ENCODE results near the gene MYBBP1A. TPM values are rescaled to one million over a fixed set of nuclear protein-coding genes. Genes with fewer than 3 reads are reported as not detected.
A peak's percentile ranks its signal among the peaks of the same experiment; 100 is the strongest.
"Not testable (repeated sequence)": the region's sequence is repeated elsewhere in the genome, so short reads cannot be mapped to it uniquely, and the experiment has no call there.

MYBBP1A gene
- polyA plus RNA-seq (2013), result 26.1 TPM

DNA sequence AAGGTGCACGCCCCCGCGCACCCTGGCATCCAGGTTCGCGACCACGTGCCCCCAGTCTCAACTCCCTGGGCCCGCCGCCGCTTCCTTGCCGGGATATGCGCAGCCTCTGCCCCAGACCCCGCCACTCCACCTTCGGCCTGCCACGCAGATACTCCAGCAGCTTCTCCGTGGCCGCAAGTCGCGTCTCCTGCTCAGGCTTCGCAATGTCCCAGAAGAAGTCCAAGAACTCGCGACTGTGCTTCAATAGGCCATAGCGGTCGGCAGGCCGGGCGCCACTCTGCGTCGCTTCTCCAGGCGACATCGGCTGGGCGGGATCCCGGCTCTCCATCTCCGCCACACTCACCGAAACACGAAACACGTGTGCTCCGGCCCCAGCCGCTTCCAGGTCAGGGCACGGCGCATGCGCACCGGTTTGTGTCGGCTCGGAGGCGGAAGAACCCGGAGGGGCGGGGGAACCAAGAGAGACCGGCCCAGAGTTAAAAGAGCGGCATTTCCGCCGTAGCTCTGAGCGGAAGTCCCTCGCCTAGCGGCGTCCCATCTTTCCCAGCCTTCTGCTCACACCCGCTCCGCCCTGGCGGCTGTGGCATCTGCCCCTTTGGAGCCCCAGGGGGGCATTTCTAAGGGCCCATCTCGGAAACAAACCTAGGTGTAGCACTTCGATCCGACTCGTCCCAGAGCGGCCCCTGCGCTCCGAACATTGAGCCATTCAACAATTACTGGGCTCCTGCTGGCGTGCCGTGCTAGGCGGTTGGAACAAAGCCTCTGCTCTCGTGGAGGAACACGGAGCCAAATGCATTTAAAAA lies at the start of gene MYBBP1A:
Gene MYBBP1A, minus strand, starts transcription at position 388 of the 803 bp plus-strand sequence. Its CDS starts 60 bp downstream, at position 328.
- Histone ChIP-seq H3K4me1 (ENCODE audit: control extremely low read depth in 1 of 4, control insufficient read depth in 4 of 4, insufficient read depth in 4 of 4, low read length in 3 of 4) (peaks cover 0 to 26% (median 24%) of the 10 kb centered on the region in 4 experiments), H3K27ac (ENCODE audit: insufficient read depth in 1 of 2, low read depth in 1 of 2, low read length in 2 of 2, poor library complexity in 1 of 2, severe bottlenecking in 2 of 2) (peak within 1 kb of the TSS; percentile 50 to 88), H3K9me3 (ENCODE audit: control extremely low read depth in 1 of 5, control insufficient read depth in 4 of 5, insufficient read depth in 2 of 5, low read depth in 1 of 5, low read length in 4 of 5) (no peaks in the 10 kb centered on the region), H3K4me3 (ENCODE audit: control insufficient read depth in 1 of 7, extremely low read depth in 1 of 7, insufficient read depth in 4 of 7, low read depth in 2 of 7, low read length in 6 of 7) (peak within 1 kb of the TSS; percentile 79 to 97 (median 85)), H3K36me3 (ENCODE audit: control insufficient read depth in 4 of 4, insufficient read depth in 4 of 4, low read length in 3 of 4) (peaks cover 4 to 36% (median 25%) of the 10 kb centered on the region in 4 experiments), H3K27me3 (replicated peaks in 2 of 5; ENCODE audit: control insufficient read depth in 4 of 5, insufficient read depth in 5 of 5, low read length in 4 of 5) (no peaks in the 10 kb centered on the region)
- peak; percentile 94 to 96 (median 94) for DNase-seq
- ChIA-PET CTCF (interaction anchor here (1.6 to 4.8 kb wide), 2 partner anchors 11 to 15 kb away, joined by 3 to 36 read pairs; no protein-coding TSS in a partner anchor), POLR2A (interaction anchor here (0.6 kb wide), 1 partner anchor 290 kb away, joined by 3 read pairs; no protein-coding TSS in a partner anchor)
- 0% methylated on average over 66 of the region's 69 CpGs for WGBS (ENCODE audit: insufficient coverage)

- CTCF ChIA-PET, result interaction anchor here (1.4 to 1.7 kb wide), 2 partner anchors 9 to 11 kb away, joined by 3 to 6 read pairs; no protein-coding TSS in a partner anchor
- H3K9me3 ChIP-seq (ENCODE audit: control extremely low read depth in 1 of 5, control insufficient read depth in 4 of 5, insufficient read depth in 2 of 5, low read depth in 1 of 5, low read length in 4 of 5); POLR2A ChIA-PET; H3K27ac ChIP-seq (ENCODE audit: insufficient read depth in 1 of 2, low read depth in 1 of 2, low read length in 2 of 2, poor library complexity in 1 of 2, severe bottlenecking in 2 of 2); H3K4me3 ChIP-seq (ENCODE audit: control insufficient read depth in 1 of 7, extremely low read depth in 1 of 7, insufficient read depth in 4 of 7, low read depth in 2 of 7, low read length in 6 of 7); H3K27me3 ChIP-seq (replicated peaks in 2 of 5; ENCODE audit: control insufficient read depth in 4 of 5, insufficient read depth in 5 of 5, low read length in 4 of 5); DNase-seq; H3K36me3 ChIP-seq (ENCODE audit: control insufficient read depth in 4 of 4, insufficient read depth in 4 of 4, low read length in 3 of 4): not testable (repeated sequence)
- 94% methylated on average over 10 of the region's 11 CpGs for WGBS (ENCODE audit: insufficient coverage)
- H3K4me1 ChIP-seq (ENCODE audit: control extremely low read depth in 1 of 4, control insufficient read depth in 4 of 4, insufficient read depth in 4 of 4, low read length in 3 of 4), result peaks cover 0 to 17% (median 15%) of the 10 kb centered on the region in 4 experiments
Measured at GRCh38 chr17:4604736-4605135, 49.6 kb upstream of the MYBBP1A start.

DNA sequence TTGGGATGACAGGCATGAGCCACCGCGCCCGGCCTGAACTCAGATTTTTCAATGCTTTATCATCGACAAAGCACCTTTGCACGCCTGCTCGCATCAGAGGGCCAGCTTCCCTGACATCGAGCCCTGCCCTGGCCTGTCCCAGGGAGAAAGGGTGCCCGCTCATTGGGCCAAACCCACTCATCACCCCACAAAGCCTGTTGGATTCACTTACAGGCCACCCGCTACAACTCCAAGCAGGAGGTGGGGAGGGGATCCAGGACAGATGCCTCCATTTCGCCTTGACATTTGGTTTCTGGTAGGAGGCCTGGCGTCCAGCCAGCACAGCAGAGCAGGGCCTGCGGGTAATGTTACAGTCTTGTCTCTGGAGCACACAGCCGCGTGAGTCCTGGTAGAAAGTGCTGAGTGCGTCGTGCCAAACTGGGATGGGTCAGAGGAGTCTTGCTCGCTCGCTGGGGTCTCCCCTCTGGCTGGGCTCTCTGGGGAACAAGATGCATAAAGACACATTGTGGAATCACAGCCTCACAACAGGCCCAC lies 49.0 kb upstream of the MYBBP1A start:
- no peaks in the 10 kb centered on the region for H3K27me3 ChIP-seq (replicated peaks in 2 of 5; ENCODE audit: control insufficient read depth in 4 of 5, insufficient read depth in 5 of 5, low read length in 4 of 5)
- no peaks in the 10 kb centered on the region for H3K36me3 ChIP-seq (ENCODE audit: control insufficient read depth in 4 of 4, insufficient read depth in 4 of 4, low read length in 3 of 4)
- WGBS (ENCODE audit: insufficient coverage), result 98% methylated on average over 12 of the region's 18 CpGs
- H3K27ac ChIP-seq (ENCODE audit: insufficient read depth in 1 of 2, low read depth in 1 of 2, low read length in 2 of 2, poor library complexity in 1 of 2, severe bottlenecking in 2 of 2), result no peak overlapping the region
- ChIA-PET POLR2A (interaction anchor here (0.7 kb wide), 1 partner anchor 272 kb away, joined by 5 read pairs; no protein-coding TSS in a partner anchor), CTCF (interaction anchor here (1.0 to 1.4 kb wide), 2 partner anchors 9 to 37 kb away, joined by 3 read pairs; no protein-coding TSS in a partner anchor)
- H3K9me3 ChIP-seq (ENCODE audit: control extremely low read depth in 1 of 5, control insufficient read depth in 4 of 5, insufficient read depth in 2 of 5, low read depth in 1 of 5, low read length in 4 of 5), result no peaks in the 10 kb centered on the region
- no peak overlapping the region for H3K4me3 ChIP-seq (ENCODE audit: control insufficient read depth in 1 of 7, extremely low read depth in 1 of 7, insufficient read depth in 4 of 7, low read depth in 2 of 7, low read length in 6 of 7)
- no peak for DNase-seq
- H3K4me1 ChIP-seq (ENCODE audit: control extremely low read depth in 1 of 4, control insufficient read depth in 4 of 4, insufficient read depth in 4 of 4, low read length in 3 of 4), result peaks cover 0 to 17% (median 15%) of the 10 kb centered on the region in 4 experiments

- Histone ChIP-seq H3K27ac (ENCODE audit: insufficient read depth in 1 of 2, low read depth in 1 of 2, low read length in 2 of 2, poor library complexity in 1 of 2, severe bottlenecking in 2 of 2) (no peak overlapping the region), H3K27me3 (replicated peaks in 2 of 5; ENCODE audit: control insufficient read depth in 4 of 5, insufficient read depth in 5 of 5, low read length in 4 of 5) (peaks cover 0 to 2% (median 0%) of the 10 kb centered on the region in 5 experiments), H3K4me1 (ENCODE audit: control extremely low read depth in 1 of 4, control insufficient read depth in 4 of 4, insufficient read depth in 4 of 4, low read length in 3 of 4) (peaks cover 0 to 3% (median 2%) of the 10 kb centered on the region in 4 experiments), H3K36me3 (ENCODE audit: control insufficient read depth in 4 of 4, insufficient read depth in 4 of 4, low read length in 3 of 4) (no peaks in the 10 kb centered on the region), H3K4me3 (ENCODE audit: control insufficient read depth in 1 of 7, extremely low read depth in 1 of 7, insufficient read depth in 4 of 7, low read depth in 2 of 7, low read length in 6 of 7) (no peak overlapping the region), H3K9me3 (ENCODE audit: control extremely low read depth in 1 of 5, control insufficient read depth in 4 of 5, insufficient read depth in 2 of 5, low read depth in 1 of 5, low read length in 4 of 5) (no peaks in the 10 kb centered on the region)
- no CpG with 5 or more reads among the region's 5 CpGs for WGBS (ENCODE audit: insufficient coverage)
- no peak for DNase-seq
- ChIA-PET POLR2A (no interaction called here), CTCF (interaction anchor here (0.6 to 1.1 kb wide), 2 partner anchors 23 to 28 kb away, joined by 3 to 4 read pairs; no protein-coding TSS in a partner anchor)
Measured at GRCh38 chr17:4602041-4602440, 46.9 kb upstream of the MYBBP1A start.

DNA sequence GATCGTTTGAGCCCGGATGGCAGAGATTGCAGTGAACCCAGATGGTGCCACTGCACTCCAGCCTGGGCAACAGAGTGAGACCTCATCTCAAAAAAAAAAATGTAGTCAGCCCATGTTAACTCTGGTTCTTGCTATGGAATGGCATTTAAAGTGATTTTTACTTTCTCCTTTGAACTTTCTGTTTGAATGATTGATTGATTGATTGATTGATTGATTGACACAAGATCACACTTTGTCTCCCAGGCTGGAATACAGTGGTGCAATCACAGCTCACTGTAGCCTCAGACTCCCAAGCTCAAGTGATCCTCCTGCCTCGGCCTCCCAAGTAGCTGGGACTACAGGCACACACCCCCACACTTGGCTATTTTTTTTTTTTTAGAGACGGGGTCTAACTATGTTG lies 46.1 kb upstream of the MYBBP1A start:
- H3K27me3 ChIP-seq (replicated peaks in 2 of 5; ENCODE audit: control insufficient read depth in 4 of 5, insufficient read depth in 5 of 5, low read length in 4 of 5), result peaks cover 0 to 2% (median 0%) of the 10 kb centered on the region in 5 experiments
- DNase-seq, result no peak
- ChIA-PET POLR2A (no interaction called here), CTCF (interaction anchor here (1.7 kb wide), 1 partner anchor 34 kb away, joined by 4 read pairs; no protein-coding TSS in a partner anchor)
- no peaks in the 10 kb centered on the region for H3K36me3 ChIP-seq (ENCODE audit: control insufficient read depth in 4 of 4, insufficient read depth in 4 of 4, low read length in 3 of 4)
- no peaks in the 10 kb centered on the region for H3K9me3 ChIP-seq (ENCODE audit: control extremely low read depth in 1 of 5, control insufficient read depth in 4 of 5, insufficient read depth in 2 of 5, low read depth in 1 of 5, low read length in 4 of 5)
- no peak overlapping the region for H3K27ac ChIP-seq (ENCODE audit: insufficient read depth in 1 of 2, low read depth in 1 of 2, low read length in 2 of 2, poor library complexity in 1 of 2, severe bottlenecking in 2 of 2)
- H3K4me1 ChIP-seq (ENCODE audit: control extremely low read depth in 1 of 4, control insufficient read depth in 4 of 4, insufficient read depth in 4 of 4, low read length in 3 of 4), result no peaks in the 10 kb centered on the region
- no peak overlapping the region for H3K4me3 ChIP-seq (ENCODE audit: control insufficient read depth in 1 of 7, extremely low read depth in 1 of 7, insufficient read depth in 4 of 7, low read depth in 2 of 7, low read length in 6 of 7)
- 96% methylated on average over 3 of the region's 4 CpGs for WGBS (ENCODE audit: insufficient coverage)

GRCh38 chr17:4600563-4600962 lies 45.4 kb upstream of the MYBBP1A start:
- no peak overlapping the region for H3K27ac ChIP-seq (ENCODE audit: insufficient read depth in 1 of 2, low read depth in 1 of 2, low read length in 2 of 2, poor library complexity in 1 of 2, severe bottlenecking in 2 of 2)
- peaks cover 0 to 2% (median 0%) of the 10 kb centered on the region in 5 experiments for H3K27me3 ChIP-seq (replicated peaks in 2 of 5; ENCODE audit: control insufficient read depth in 4 of 5, insufficient read depth in 5 of 5, low read length in 4 of 5)
- ChIA-PET POLR2A (no interaction called here), CTCF (interaction anchor here (0.8 to 1.7 kb wide), 2 partner anchors 22 to 33 kb away, joined by 3 to 4 read pairs; no protein-coding TSS in a partner anchor)
- WGBS (ENCODE audit: insufficient coverage), result 91% methylated on average over 13 of the region's 13 CpGs
- no peaks in the 10 kb centered on the region for H3K9me3 ChIP-seq (ENCODE audit: control extremely low read depth in 1 of 5, control insufficient read depth in 4 of 5, insufficient read depth in 2 of 5, low read depth in 1 of 5, low read length in 4 of 5)
- no peak overlapping the region for H3K4me3 ChIP-seq (ENCODE audit: control insufficient read depth in 1 of 7, extremely low read depth in 1 of 7, insufficient read depth in 4 of 7, low read depth in 2 of 7, low read length in 6 of 7)
- H3K36me3 ChIP-seq (ENCODE audit: control insufficient read depth in 4 of 4, insufficient read depth in 4 of 4, low read length in 3 of 4), result no peaks in the 10 kb centered on the region
- no peaks in the 10 kb centered on the region for H3K4me1 ChIP-seq (ENCODE audit: control extremely low read depth in 1 of 4, control insufficient read depth in 4 of 4, insufficient read depth in 4 of 4, low read length in 3 of 4)
- no peak for DNase-seq

All from common myeloid progenitor, CD34-positive (primary cell).